GM19239 (cell line): ENCODE data around the gene NUBP1.
A peak's percentile ranks its signal among the peaks of the same experiment; 100 is the strongest.

Experiments used
- DNase-seq: peaks from one replicate; pipeline ENCODE4 v3.0.0; 2011; ENCODE audit warnings: low spot score; ENCODE audit not compliant: insufficient read length
- FAIRE-seq: peaks from 2 replicates; lab custom pipeline; 2011; peaks lifted over from hg19 to GRCh38; lab: Jason Lieb, UNC

The NUBP1 gene

GRCh38 chr16:10791048-10791447 lies 47.4 kb downstream of the NUBP1 start:
- peak; percentile 86 for FAIRE-seq
- no peak for DNase-seq

DNA sequence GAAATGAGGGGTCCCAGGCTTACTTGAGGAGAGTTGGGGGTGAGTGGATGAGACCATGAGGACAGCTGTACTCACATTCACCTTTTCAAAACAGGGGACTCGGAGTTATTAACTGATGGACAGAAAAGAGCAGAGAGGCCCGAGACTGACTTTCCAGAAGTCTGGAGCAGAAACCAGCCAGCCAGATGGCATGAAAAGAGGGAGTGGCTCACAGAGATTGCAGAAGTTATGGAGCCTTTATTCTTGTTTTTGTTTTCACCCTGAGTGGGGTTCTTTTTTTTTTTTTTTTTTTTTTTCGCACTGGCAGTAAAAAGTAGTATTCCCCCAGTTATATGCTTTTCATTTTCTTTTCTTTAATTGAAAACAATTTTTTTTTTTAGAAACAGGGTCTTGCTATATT lies 56.1 kb downstream of the NUBP1 start:
- FAIRE-seq = no peak

GRCh38 chr16:10805334-10805733 lies 61.7 kb downstream of the NUBP1 start:
- FAIRE-seq = no peak

More for the DNA sequence above, 56.1 kb downstream of the NUBP1 start:
- DNase-seq = no peak

GRCh38 chr16:10806698-10807097 lies 63.1 kb downstream of the NUBP1 start:
- FAIRE-seq = no peak
- no peak for DNase-seq

More at GRCh38 chr16:10805334-10805733, 61.7 kb downstream of the NUBP1 start:
- DNase-seq = no peak

- DNase-seq (no peak), FAIRE-seq (no peak)
Observed at GRCh38 chr16:10808218-10808617, 64.6 kb downstream of the NUBP1 start.

GRCh38 chr16:10808850-10809249 lies 65.2 kb downstream of the NUBP1 start:
- FAIRE-seq (no peak), DNase-seq (no peak)

- DNase-seq (no peak), FAIRE-seq (no peak)
Observed at GRCh38 chr16:10809706-10810105, 66.1 kb downstream of the NUBP1 start.

DNA sequence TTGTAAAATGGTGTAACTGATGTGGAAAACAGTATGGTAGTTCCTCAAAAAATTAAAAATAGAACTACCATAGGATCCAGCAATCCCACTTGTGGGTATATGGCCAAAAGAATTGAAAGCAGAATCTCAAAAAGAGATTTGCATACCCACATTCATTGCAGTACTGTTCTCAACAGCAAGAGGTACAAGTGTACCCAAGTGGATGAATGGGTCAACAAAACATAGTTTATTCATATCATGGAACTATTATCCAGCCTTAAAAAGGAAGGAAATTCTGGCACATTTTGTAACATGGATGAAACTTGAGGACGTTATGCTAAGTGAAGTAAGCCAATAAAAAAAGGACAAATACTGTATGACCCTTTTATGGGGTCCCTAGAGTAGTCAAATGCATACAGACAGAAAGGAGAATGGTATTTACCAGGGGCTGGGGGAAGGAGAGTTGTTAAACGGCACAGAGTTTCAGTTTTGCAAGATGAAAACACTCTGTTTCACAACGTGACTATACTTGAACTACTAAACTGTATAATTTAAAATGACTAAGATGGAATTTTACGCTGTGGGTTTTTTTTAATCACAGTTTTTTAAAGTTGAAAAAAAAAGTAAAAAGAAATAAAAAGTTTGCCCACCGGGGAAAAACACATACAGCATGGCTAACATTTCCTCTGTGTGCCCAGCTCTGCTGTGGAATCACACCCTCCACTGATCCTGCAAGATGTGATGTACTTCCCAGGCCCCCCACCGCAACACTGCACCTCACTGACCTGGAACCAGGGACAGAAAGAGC lies 68.9 kb downstream of the NUBP1 start:
- FAIRE-seq = peak; percentile 86

DNA sequence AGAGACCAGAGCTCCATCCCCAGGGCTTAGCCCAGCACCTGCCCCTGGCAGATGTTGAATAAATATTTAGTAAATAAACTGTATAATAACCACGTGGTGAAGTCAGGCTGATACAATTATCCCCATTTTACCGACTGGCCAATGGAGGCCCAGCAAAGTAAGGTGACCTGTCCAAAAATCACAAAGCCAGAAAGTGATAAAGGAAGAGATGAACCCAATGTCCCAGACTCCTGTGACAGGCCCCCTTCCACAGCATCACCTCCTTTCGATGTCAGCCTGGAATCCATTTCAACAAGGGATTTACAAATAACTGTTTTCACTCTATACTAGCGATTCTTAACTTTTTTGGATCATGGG lies 69.4 kb downstream of the NUBP1 start:
- DNase-seq (no peak), FAIRE-seq (no peak)

More for the DNA sequence above, 68.9 kb downstream of the NUBP1 start:
- DNase-seq = no peak

DNA sequence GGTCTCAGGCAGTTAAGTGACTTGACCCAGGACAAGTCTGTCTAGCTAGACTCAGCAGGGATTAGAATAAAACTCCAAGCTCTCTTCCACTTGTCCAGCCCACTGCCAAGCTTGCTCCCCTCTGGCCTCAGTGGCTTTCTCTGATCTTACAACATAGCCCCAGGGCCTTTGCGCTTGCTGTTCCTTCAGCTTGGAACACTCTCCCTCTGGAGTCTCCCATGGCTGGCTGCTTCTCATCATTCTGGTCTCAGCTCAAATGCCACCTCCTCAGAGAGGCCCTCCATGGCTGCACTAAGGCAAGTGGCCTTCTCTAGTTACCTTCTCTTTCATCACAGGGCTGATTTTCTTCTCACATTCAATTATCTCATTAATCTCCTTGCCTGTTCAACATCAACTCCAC lies 73.9 kb downstream of the NUBP1 start:
- no peak for DNase-seq
- no peak for FAIRE-seq

DNA sequence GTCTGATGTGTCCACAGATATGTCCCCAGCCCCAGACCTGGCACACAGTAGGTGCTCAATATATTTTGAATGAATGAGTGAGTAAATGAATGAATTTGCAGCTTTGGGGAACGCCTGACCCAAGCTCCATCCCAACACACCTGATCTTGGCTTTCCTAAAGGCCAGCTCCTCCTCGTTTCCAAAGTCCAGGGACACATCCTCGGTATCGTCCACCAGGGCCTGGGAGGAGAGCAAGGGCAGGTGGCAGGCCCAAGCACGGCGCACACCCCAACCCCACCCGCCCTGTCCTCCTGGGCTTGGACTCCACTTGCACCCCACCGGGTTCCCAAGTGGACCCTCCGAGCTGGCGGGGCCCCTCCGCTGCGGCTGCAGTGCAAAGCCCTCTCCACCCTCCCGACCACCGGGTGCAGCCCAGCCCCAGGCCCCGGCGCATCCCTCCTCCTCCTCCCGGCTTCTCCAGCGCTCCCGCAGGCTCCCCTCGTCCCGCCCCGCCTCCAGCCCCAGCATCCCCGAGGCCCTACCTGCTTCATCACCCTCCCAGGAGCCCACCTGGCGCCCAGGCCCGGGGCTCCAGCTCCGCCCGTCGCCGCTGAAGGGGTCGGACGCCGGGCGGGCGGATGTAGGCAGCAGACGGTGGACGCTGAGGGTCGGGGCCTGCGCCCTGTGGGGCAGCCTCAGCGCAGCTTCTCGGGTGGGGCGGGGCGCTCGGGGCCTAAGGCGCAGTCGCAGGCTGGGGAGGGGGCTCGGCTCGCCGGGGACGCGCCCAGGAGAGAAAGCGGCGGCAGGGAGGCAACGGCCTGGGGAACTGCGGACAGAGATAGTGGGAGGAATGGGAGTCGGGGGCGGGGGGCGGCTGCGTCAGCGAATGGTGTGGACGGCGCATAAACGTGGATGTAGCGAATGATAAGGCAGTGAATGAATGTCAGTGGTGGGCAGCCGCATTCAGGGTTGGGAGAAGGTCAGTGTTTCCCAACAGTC lies 74.6 kb downstream of the NUBP1 start, which contains the start of gene TVP23A:
Gene TVP23A, minus strand, starts transcription at position 832 of the 979 bp plus-strand sequence. Its CDS starts 301 bp downstream, at position 531.
- FAIRE-seq (no peak), DNase-seq (no peak)
